Tibial nerve (tissue), 4 donors: Measurements from ENCODE around the gene THPO. TPM values are rescaled to one million over a fixed set of nuclear protein-coding genes. Genes with fewer than 3 reads are reported as not detected.
A peak's percentile ranks its signal among the peaks of the same experiment; 100 is the strongest.

ENCODE experiments used
- DNase-seq, 2 donors: peaks; one replicate each; pipeline ENCODE4 v3.0.0-alpha.2; 2019; ENCODE audit warnings: low spot score in 2 of 2
- H3K27ac ChIP-seq, 4 donors: fragments of 200-600 bp; sonication (generic) in 3 of 4; one replicate each; pipeline ENCODE4 v1.5.1; 2017 to 2019; ENCODE audit warnings: mild to moderate bottlenecking in 1 of 4
- H3K27me3 ChIP-seq, 2 donors: fragments of 200-600 bp; sonication (generic) in 1 of 2; one replicate each; pipeline versions ENCODE4 v1.5.1 to v1.6.0; 2017 to 2019
- H3K36me3 ChIP-seq, 3 donors: fragments of 200-600 bp; sonication (generic); one replicate each; pipeline ENCODE4 v1.5.1; 2018 to 2019
- H3K4me1 ChIP-seq, 4 donors: fragments of 200-600 bp; sonication (generic) in 3 of 4; one replicate each; pipeline ENCODE4 v1.5.1; 2017 to 2019
- H3K4me3 ChIP-seq, 4 donors: fragments of 200-600 bp; sonication (generic) in 3 of 4; one replicate each; pipeline ENCODE4 v1.5.1; 2017 to 2019; ENCODE audit warnings: mild to moderate bottlenecking in 1 of 4, moderate library complexity in 1 of 4
- H3K9me3 ChIP-seq, 4 donors: fragments of 200-600 bp; sonication (generic) in 3 of 4; one replicate each; pipeline ENCODE4 v1.5.1; 2017 to 2019
- CTCF ChIP-seq, 5 experiments: fragments of 200-600 bp in 3 of 5; fragments of 450-650 bp in 2 of 5; sonication (generic) in 3 of 5; IDR thresholded peaks; one replicate each; pipeline ENCODE4 v1.5.1; 2016 to 2019; ENCODE audit warnings: antibody characterized with exemption in 5 of 5, mild to moderate bottlenecking in 3 of 5, moderate library complexity in 2 of 5
- EP300 ChIP-seq, 2 donors: sonication (generic); formaldehyde crosslinking; IDR thresholded peaks; one replicate each; pipeline ENCODE4 v1.6.1; 2017; ENCODE audit warnings: antibody characterized with exemption in 2 of 2, mild to moderate bottlenecking in 1 of 2
- POLR2A ChIP-seq, 2 donors: fragments of 450-650 bp; IDR thresholded peaks; one replicate each; pipeline ENCODE4 v1.6.1; 2017; ENCODE audit warnings: antibody characterized with exemption in 2 of 2, mild to moderate bottlenecking in 2 of 2, moderate library complexity in 2 of 2
- WGBS, 2 donors: methylation state at CpG; one replicate each; pipeline ENCODE4 v1.1.5; 2018; 5-methylcytosine and 5-hydroxymethylcytosine counted together
- total RNA-seq, 4 donors: library from RNA; depleted of rRNA; stranded (reverse); fragments of >200 nt; gene quantifications; one replicate each; pipeline ENCODE4 v1.1.0, GENCODE V29; 2016

Gene THPO
- under 1 TPM in 3 of 4 donors, not detected in 1; 0.20 to 0.84 (median 0.44) TPM for total RNA-seq

GRCh38 chr3:184377882-184378445, at the start of gene THPO:
Gene THPO, minus strand, starts transcription at chr3:184378207. Its CDS starts 1,948 bp downstream, at chr3:184376259.
- H3K36me3 ChIP-seq = peaks cover 0 to 6% (median 0%) of the 10 kb centered on the region in 3 donors
- no peak within 1 kb of the TSS for H3K4me3 ChIP-seq
- H3K4me1 ChIP-seq = peaks cover 0 to 48% (median 8%) of the 10 kb centered on the region in 4 donors
- WGBS, 2 donors = 54 to 58% methylated on average over 7 of the region's 7 CpGs
- peak within 1 kb of the TSS; percentile 72 to 87 (median 77) for H3K27ac ChIP-seq
- no peak for DNase-seq
- TF ChIP-seq CTCF (IDR thresholded peaks at IDR 0.05) (no peak), EP300 (IDR thresholded peaks at IDR 0.05) (no peak), POLR2A (IDR thresholded peaks at IDR 0.05) (no peak)
- H3K27me3 ChIP-seq = peaks cover 0 to 17% of the 10 kb centered on the region in 2 donors
- H3K9me3 ChIP-seq = no peaks in the 10 kb centered on the region

DNA sequence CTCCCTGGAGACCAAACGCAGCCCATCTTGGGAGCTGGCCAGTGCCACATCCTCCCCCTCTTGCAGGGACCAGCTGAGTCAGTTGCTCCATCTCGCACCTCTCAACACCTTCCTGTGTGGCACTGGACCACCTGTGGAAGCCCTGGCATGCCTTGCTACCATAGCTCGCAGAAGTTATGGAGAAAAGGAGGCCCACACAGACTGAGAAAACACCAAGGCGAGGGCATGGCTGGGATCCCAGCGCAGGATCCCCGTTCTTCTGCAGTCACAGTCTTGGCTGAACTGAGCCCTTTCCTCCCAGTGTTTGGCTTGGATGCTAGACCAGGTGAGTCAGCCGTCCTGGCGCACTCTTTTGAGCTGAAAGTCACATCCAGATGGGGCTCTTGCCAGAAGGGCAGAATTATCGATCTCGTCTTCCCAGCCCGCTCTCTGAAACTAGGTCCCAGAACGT, 48.7 kb upstream of the THPO start:
- Histone ChIP-seq H3K27ac (no peak overlapping the region), H3K4me1 (no peaks in the 10 kb centered on the region), H3K9me3 (peaks cover 0 to 7% (median 0%) of the 10 kb centered on the region in 4 donors), H3K4me3 (no peak overlapping the region), H3K27me3 (no peaks in the 10 kb centered on the region), H3K36me3 (no peaks in the 10 kb centered on the region)
- DNase-seq = no peak
- TF ChIP-seq CTCF (IDR thresholded peaks at IDR 0.05) (no peak), EP300 (IDR thresholded peaks at IDR 0.05) (no peak), POLR2A (IDR thresholded peaks at IDR 0.05) (no peak)
- WGBS, 2 donors = 92 to 94% methylated on average over 12 of the region's 12 CpGs

DNA sequence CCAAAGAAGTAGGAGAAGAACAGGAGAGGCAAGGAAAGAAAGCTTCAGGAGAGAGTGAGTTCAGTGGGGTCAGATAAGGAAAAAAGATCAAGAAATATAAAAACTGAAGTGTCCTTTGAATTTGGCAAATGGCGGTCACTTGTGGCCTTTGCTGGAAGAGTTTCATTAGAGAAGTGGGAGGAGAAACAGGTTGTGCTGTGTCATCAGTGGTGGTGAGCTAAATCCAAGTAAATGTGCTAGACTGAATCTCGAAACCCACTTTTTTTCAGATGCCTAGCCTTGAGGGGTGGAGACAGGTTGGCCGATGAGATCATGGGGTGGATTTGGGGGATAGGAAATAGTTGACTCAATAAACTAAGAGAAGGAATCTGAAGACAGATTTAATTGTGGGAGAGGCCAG, 45.6 kb upstream of the THPO start:
- Histone ChIP-seq H3K27ac (no peak overlapping the region), H3K9me3 (peaks cover 0 to 7% (median 0%) of the 10 kb centered on the region in 4 donors), H3K4me1 (no peaks in the 10 kb centered on the region), H3K27me3 (no peaks in the 10 kb centered on the region), H3K36me3 (no peaks in the 10 kb centered on the region), H3K4me3 (no peak overlapping the region)
- DNase-seq = no peak
- TF ChIP-seq POLR2A (IDR thresholded peaks at IDR 0.05) (no peak), CTCF (IDR thresholded peaks at IDR 0.05) (no peak), EP300 (IDR thresholded peaks at IDR 0.05) (no peak)
- 69 to 84% methylated on average over 3 of the region's 3 CpGs for WGBS, 2 donors

DNA sequence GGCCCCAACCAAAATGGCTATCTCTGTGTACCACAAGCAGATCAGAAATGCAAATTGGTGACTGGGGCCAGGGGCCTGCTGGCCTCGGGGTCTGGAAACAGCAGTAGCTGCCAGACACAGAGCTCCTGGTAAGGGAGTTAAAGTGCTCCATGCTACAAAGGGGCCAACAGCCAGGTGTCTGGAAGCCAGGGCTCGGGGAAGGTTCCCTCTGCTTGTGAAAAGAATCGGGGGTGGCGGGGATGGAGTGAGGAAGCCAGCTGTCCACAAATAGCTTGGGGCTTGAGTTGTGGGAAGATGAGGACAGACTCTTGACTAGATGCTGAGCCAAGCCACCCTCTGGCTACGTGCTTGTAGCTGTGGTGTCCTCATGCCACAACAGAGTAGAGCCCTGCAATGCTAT, 41.2 kb upstream of the THPO start:
- Histone ChIP-seq H3K27ac (no peak overlapping the region), H3K4me3 (no peak overlapping the region), H3K9me3 (peaks cover 0 to 7% (median 0%) of the 10 kb centered on the region in 4 donors), H3K36me3 (no peaks in the 10 kb centered on the region), H3K27me3 (no peaks in the 10 kb centered on the region), H3K4me1 (no peaks in the 10 kb centered on the region)
- TF ChIP-seq POLR2A (IDR thresholded peaks at IDR 0.05) = no peak
- TF ChIP-seq CTCF (IDR thresholded peaks at IDR 0.05) = no peak
- no peak for TF ChIP-seq EP300 (IDR thresholded peaks at IDR 0.05)
- 65 to 72% methylated on average over 5 of the region's 5 CpGs for WGBS, 2 donors
- no peak for DNase-seq

GRCh38 chr3:184417619-184418327, 39.8 kb upstream of the THPO start:
- H3K36me3 ChIP-seq = no peaks in the 10 kb centered on the region
- H3K4me3 ChIP-seq = no peak overlapping the region
- DNase-seq = peak; percentile 22 to 62
- 31 to 42% methylated on average over 12 to 13 of the region's 14 CpGs for WGBS, 2 donors
- H3K9me3 ChIP-seq = peaks cover 0 to 6% (median 0%) of the 10 kb centered on the region in 4 donors
- TF ChIP-seq CTCF (IDR thresholded peaks at IDR 0.05) (peak; percentile 58 to 82 (median 74)), EP300 (IDR thresholded peaks at IDR 0.05) (peak in 1 of 2 donors; percentile 19), POLR2A (IDR thresholded peaks at IDR 0.05) (no peak)
- H3K27me3 ChIP-seq = no peaks in the 10 kb centered on the region
- no peaks in the 10 kb centered on the region for H3K4me1 ChIP-seq
- no peak overlapping the region for H3K27ac ChIP-seq
